Lung (tissue), 12 donors: Measurements from ENCODE around the gene DOCK1. TPM values are rescaled to one million over a fixed set of nuclear protein-coding genes. Genes with fewer than 3 reads are reported as not detected.

Source experiments
- ATAC-seq: fragments of 200-7000 bp; cut with Tn5 transposase; one replicate; pipeline ENCODE4 v1.9.1; 2020; ENCODE audit warnings: moderate number of reproducible peaks; ENCODE audit not compliant: insufficient read depth, low FRiP score
- DNase-seq, 3 donors: peaks; one replicate each; pipeline ENCODE4 v3.0.0-alpha.2; 2013 to 2017
- H3K27ac ChIP-seq, 2 donors: one replicate each; pipeline ENCODE4 v1.5.1; 2013; ENCODE audit warnings: mild to moderate bottlenecking in 2 of 2, moderate library complexity in 2 of 2, control low read depth in 1 of 2, inconsistent platforms in 1 of 2, low read depth in 1 of 2, low read length in 1 of 2
- H3K27me3 ChIP-seq, 3 donors: one replicate each; pipeline ENCODE4 v1.5.1; 2013; ENCODE audit warnings: low read length in 2 of 3; ENCODE audit not compliant: control insufficient read depth in 3 of 3, insufficient read depth in 3 of 3
- H3K36me3 ChIP-seq, 4 donors: one replicate each; pipeline ENCODE4 v1.5.1; 2013; ENCODE audit warnings: low read length in 4 of 4, mild to moderate bottlenecking in 1 of 4, moderate library complexity in 1 of 4; ENCODE audit not compliant: control insufficient read depth in 4 of 4, insufficient read depth in 4 of 4
- H3K4me1 ChIP-seq, 5 donors: one replicate each; pipeline ENCODE4 v1.5.1; 2013; ENCODE audit warnings: low read length in 5 of 5, mild to moderate bottlenecking in 2 of 5, moderate library complexity in 1 of 5; ENCODE audit not compliant: control insufficient read depth in 5 of 5, insufficient read depth in 5 of 5
- H3K4me3 ChIP-seq: one replicate; pipeline ENCODE4 v1.5.1; 2013; ENCODE audit warnings: mild to moderate bottlenecking, control low read depth, moderate library complexity
- H3K9ac ChIP-seq, 2 donors: one replicate each; pipeline ENCODE4 v1.5.1; 2013; ENCODE audit warnings: low read length in 2 of 2, control low read depth in 1 of 2; ENCODE audit not compliant: insufficient read depth in 1 of 2
- H3K9me3 ChIP-seq, 4 donors: one replicate each; pipeline ENCODE4 v1.5.1; 2013; ENCODE audit warnings: low read length in 3 of 4, mild to moderate bottlenecking in 1 of 4, moderate library complexity in 1 of 4; ENCODE audit not compliant: control insufficient read depth in 4 of 4, insufficient read depth in 3 of 4
- CTCF ChIP-seq: IDR thresholded peaks from 2 replicates; pipeline ENCODE4 v1.5.1; 2012; ENCODE audit warnings: mild to moderate bottlenecking; ENCODE audit errors: control extremely low read depth, extremely low read depth
- WGBS, 2 donors: extraction: QIAGEN DNeasy Blood & Tissue Kit; methylation state at CpG; one replicate each; pipeline ENCODE4 v1.1.7; 2013; 5-methylcytosine and 5-hydroxymethylcytosine counted together
- polyA plus RNA-seq, 2 donors: library from polyadenylated mRNA; stranded (reverse); fragments of 200-250 nt; gene quantifications; one replicate each; pipeline ENCODE4 v1.2.1, GENCODE V29; 2013
- total RNA-seq, 2 donors: library from RNA; depleted of rRNA in 1 of 2; stranded (reverse); fragments of >200 nt in 1 of 2; gene quantifications; one replicate each; pipeline ENCODE4 v1.2.1, GENCODE V29; 2014 to 2021
- donor health status: control.
- donor health status: control.
- donor health status: Bipolar disorder and iron deficiency.
- donor health status: healthy.
- donor health status: DM: yes; HTN: yes; CAD: no.

The DOCK1 gene
- total and polyA plus RNA-seq, 4 donors = 11.2 to 102 (median 30.5) TPM

GRCh38 chr10:127353544-127353943, 448.3 kb downstream of the DOCK1 start:
- H3K27ac ChIP-seq = no peak overlapping the region
- peaks cover 0 to 6% (median 4%) of the 10 kb centered on the region in 4 donors for H3K36me3 ChIP-seq
- no peaks in the 10 kb centered on the region for H3K9me3 ChIP-seq
- TF ChIP-seq CTCF = no peak
- no peaks in the 10 kb centered on the region for H3K27me3 ChIP-seq
- 92 to 93% methylated on average over 13 of the region's 13 CpGs for WGBS, 2 donors
- DNase-seq = no peak
- no peaks in the 10 kb centered on the region for H3K4me1 ChIP-seq
- H3K4me3 ChIP-seq = no peak overlapping the region
- no peak for ATAC-seq
- no peak overlapping the region for H3K9ac ChIP-seq

- no peak for TF ChIP-seq CTCF
- Histone ChIP-seq H3K9me3 (no peaks in the 10 kb centered on the region), H3K36me3 (peaks cover 0 to 6% (median 4%) of the 10 kb centered on the region in 4 donors), H3K27ac (no peak overlapping the region), H3K4me3 (no peak overlapping the region), H3K27me3 (no peaks in the 10 kb centered on the region), H3K4me1 (no peaks in the 10 kb centered on the region), H3K9ac (no peak overlapping the region)
- ATAC-seq (no peak), DNase-seq (no peak)
- 53 to 77% methylated on average over 7 of the region's 7 CpGs for WGBS, 2 donors
These were observed 449.0 kb downstream of the DOCK1 start for GRCh38 chr10:127354255-127354654.

GRCh38 chr10:127354992-127355391, 449.8 kb downstream of the DOCK1 start:
- peaks cover 0 to 6% (median 4%) of the 10 kb centered on the region in 4 donors for H3K36me3 ChIP-seq
- WGBS, 2 donors = 33 to 78% methylated on average over 1 of the region's 1 CpG
- ATAC-seq (no peak), DNase-seq (peak in 1 of 3 donors; percentile 13)
- no peak overlapping the region for H3K4me3 ChIP-seq
- H3K4me1 ChIP-seq = no peaks in the 10 kb centered on the region
- H3K9ac ChIP-seq = no peak overlapping the region
- no peaks in the 10 kb centered on the region for H3K9me3 ChIP-seq
- H3K27me3 ChIP-seq = no peaks in the 10 kb centered on the region
- no peak for TF ChIP-seq CTCF
- H3K27ac ChIP-seq = no peak overlapping the region

- Histone ChIP-seq H3K9ac (no peak overlapping the region), H3K36me3 (peaks cover 0 to 6% (median 4%) of the 10 kb centered on the region in 4 donors), H3K27ac (no peak overlapping the region), H3K4me3 (no peak overlapping the region), H3K9me3 (no peaks in the 10 kb centered on the region), H3K27me3 (no peaks in the 10 kb centered on the region), H3K4me1 (no peaks in the 10 kb centered on the region)
- WGBS, 2 donors = 90 to 97% methylated on average over 6 of the region's 6 CpGs
- ATAC-seq (no peak), DNase-seq (no peak)
- TF ChIP-seq CTCF = no peak
These were observed 451.1 kb downstream of the DOCK1 start for GRCh38 chr10:127356360-127356759.
